Thoracic aorta (tissue), 2 donors: ENCODE results near the gene GPR162. TPM values are rescaled to one million over a fixed set of nuclear protein-coding genes. Genes with fewer than 3 reads are reported as not detected.

Experiments
- ATAC-seq: fragments of 150-250 bp; one replicate; pipeline ENCODE4 v1.8.0; 2017; ENCODE audit warnings: low read depth; ENCODE audit not compliant: insufficient number of reproducible peaks, low FRiP score
- DNase-seq: peaks from one replicate; pipeline ENCODE4 v3.0.0-alpha.2; 2020; ENCODE audit warnings: low spot score
- H3K27ac ChIP-seq, 2 donors: fragments of 200-600 bp; sonication (generic); 1 replicate in 1 of 2; 2 replicates in 1 of 2; pipeline ENCODE4 v1.5.1; 2016; ENCODE audit warnings: mild to moderate bottlenecking in 2 of 2, moderate library complexity in 2 of 2
- H3K27me3 ChIP-seq: fragments of 200-600 bp; sonication (generic); replicated peaks from 2 replicates; pipeline ENCODE4 v1.6.0; 2016; ENCODE audit warnings: mild to moderate bottlenecking; ENCODE audit not compliant: insufficient read depth
- H3K36me3 ChIP-seq: fragments of 200-600 bp; sonication (generic); one replicate; pipeline ENCODE4 v1.5.1; 2016
- H3K4me1 ChIP-seq, 2 donors: fragments of 200-600 bp; sonication (generic); 1 replicate in 1 of 2; 2 replicates in 1 of 2; pipeline versions ENCODE4 v1.5.1 to v1.6.0; 2016; ENCODE audit warnings: low read depth in 2 of 2, mild to moderate bottlenecking in 1 of 2; ENCODE audit not compliant: control insufficient read depth in 1 of 2
- H3K4me3 ChIP-seq: fragments of 200-600 bp; sonication (generic); 2 replicates; pipeline ENCODE4 v1.5.1; 2016; ENCODE audit warnings: mild to moderate bottlenecking
- H3K9me3 ChIP-seq: fragments of 200-600 bp; sonication (generic); 2 replicates; pipeline ENCODE4 v1.5.1; 2016
- total RNA-seq, 2 donors: library from RNA; depleted of rRNA; stranded (reverse); fragments of >200 nt; gene quantifications; one replicate each; pipeline versions ENCODE4 v1.1.0 to v1.2.3, GENCODE V29; 2016
- TF ChIP-seq, protein P1 (sequence below): fragments of 200-600 bp; sonication (generic); IDR thresholded peaks from one replicate; pipeline ENCODE4 v1.5.1; 2019; ENCODE audit warnings: antibody characterized with exemption

The GPR162 gene
- total RNA-seq, 2 donors from 2014 or later = 1.1 to 3.1 TPM

- no peaks in the 10 kb centered on the region for H3K4me1 ChIP-seq
- no peaks in the 10 kb centered on the region for H3K9me3 ChIP-seq
- no peaks in the 10 kb centered on the region for H3K36me3 ChIP-seq
- TF ChIP-seq, protein P1, sequence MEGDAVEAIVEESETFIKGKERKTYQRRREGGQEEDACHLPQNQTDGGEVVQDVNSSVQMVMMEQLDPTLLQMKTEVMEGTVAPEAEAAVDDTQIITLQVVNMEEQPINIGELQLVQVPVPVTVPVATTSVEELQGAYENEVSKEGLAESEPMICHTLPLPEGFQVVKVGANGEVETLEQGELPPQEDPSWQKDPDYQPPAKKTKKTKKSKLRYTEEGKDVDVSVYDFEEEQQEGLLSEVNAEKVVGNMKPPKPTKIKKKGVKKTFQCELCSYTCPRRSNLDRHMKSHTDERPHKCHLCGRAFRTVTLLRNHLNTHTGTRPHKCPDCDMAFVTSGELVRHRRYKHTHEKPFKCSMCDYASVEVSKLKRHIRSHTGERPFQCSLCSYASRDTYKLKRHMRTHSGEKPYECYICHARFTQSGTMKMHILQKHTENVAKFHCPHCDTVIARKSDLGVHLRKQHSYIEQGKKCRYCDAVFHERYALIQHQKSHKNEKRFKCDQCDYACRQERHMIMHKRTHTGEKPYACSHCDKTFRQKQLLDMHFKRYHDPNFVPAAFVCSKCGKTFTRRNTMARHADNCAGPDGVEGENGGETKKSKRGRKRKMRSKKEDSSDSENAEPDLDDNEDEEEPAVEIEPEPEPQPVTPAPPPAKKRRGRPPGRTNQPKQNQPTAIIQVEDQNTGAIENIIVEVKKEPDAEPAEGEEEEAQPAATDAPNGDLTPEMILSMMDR = no peak
- ATAC-seq (no peak), DNase-seq (no peak)
- no peak overlapping the region for H3K4me3 ChIP-seq
- H3K27ac ChIP-seq = no peak overlapping the region
- H3K27me3 ChIP-seq = no peaks in the 10 kb centered on the region
These were observed 12.6 kb upstream of the GPR162 start for GRCh38 chr12:6809056-6809455.

- no peaks in the 10 kb centered on the region for H3K9me3 ChIP-seq
- no peaks in the 10 kb centered on the region for H3K36me3 ChIP-seq
- TF ChIP-seq, protein P1 = no peak
- no peak for DNase-seq
- no peak overlapping the region for H3K27ac ChIP-seq
- no peaks in the 10 kb centered on the region for H3K27me3 ChIP-seq
- ATAC-seq = no peak
- H3K4me1 ChIP-seq = no peaks in the 10 kb centered on the region
- H3K4me3 ChIP-seq = no peak overlapping the region
These were observed 10.9 kb upstream of the GPR162 start for GRCh38 chr12:6810758-6811157.

- no peak for ATAC-seq
- H3K36me3 ChIP-seq = no peaks in the 10 kb centered on the region
- no peaks in the 10 kb centered on the region for H3K27me3 ChIP-seq
- no peaks in the 10 kb centered on the region for H3K9me3 ChIP-seq
- H3K4me1 ChIP-seq = no peaks in the 10 kb centered on the region
- TF ChIP-seq, protein P1 = no peak
- no peak overlapping the region for H3K27ac ChIP-seq
- no peak for DNase-seq
- H3K4me3 ChIP-seq = no peak overlapping the region
These were observed 8.3 kb upstream of the GPR162 start for GRCh38 chr12:6813363-6813762.

DNA sequence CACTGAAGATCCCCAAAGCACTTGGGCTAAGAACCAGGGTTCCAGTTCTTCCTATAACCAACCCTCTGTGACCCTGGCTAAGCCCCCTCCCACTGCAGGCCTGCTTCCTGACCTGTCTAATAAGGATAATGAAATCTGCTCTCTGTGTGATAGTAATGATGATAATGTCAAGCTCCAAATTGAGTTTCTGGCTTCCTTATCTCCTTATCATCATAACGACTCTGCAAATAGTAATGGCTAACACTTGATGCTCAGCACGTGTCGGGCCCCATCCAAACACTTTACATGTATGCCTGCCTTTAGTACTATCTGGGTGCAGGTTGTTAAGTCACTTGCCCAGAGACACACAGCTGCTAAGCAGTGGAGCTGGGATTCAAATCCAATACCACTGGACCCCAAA, 5.0 kb upstream of the GPR162 start:
- TF ChIP-seq, protein P1 = no peak
- no peaks in the 10 kb centered on the region for H3K27me3 ChIP-seq
- ATAC-seq (no peak), DNase-seq (no peak)
- H3K4me3 ChIP-seq = no peak overlapping the region
- peaks cover 0 to 7% of the 10 kb centered on the region in 2 donors for H3K4me1 ChIP-seq
- H3K27ac ChIP-seq = no peak overlapping the region
- H3K9me3 ChIP-seq = no peaks in the 10 kb centered on the region
- H3K36me3 ChIP-seq = no peaks in the 10 kb centered on the region

DNA sequence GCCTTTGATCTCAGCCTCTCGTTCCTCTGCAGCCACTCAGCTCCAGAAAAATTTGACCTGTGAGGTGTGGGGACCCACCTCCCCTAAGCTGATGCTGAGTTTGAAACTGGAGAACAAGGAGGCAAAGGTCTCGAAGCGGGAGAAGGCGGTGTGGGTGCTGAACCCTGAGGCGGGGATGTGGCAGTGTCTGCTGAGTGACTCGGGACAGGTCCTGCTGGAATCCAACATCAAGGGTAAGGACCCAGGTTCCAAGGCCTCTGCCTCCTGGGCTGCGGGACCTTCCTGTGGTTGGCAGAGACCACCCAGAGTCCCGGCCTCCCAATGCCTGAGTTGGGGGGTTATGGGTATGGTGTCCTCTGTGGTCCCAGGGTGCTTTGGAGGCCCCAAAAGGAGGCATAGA, 4.5 kb upstream of the GPR162 start:
- DNase-seq (no peak), ATAC-seq (no peak)
- no peak overlapping the region for H3K27ac ChIP-seq
- TF ChIP-seq, protein P1 = no peak
- no peaks in the 10 kb centered on the region for H3K27me3 ChIP-seq
- no peaks in the 10 kb centered on the region for H3K9me3 ChIP-seq
- H3K36me3 ChIP-seq = no peaks in the 10 kb centered on the region
- peaks cover 4 to 12% of the 10 kb centered on the region in 2 donors for H3K4me1 ChIP-seq
- H3K4me3 ChIP-seq = no peak overlapping the region
